Natural killer cell (primary cell): ENCODE data around the gene CDCA7L. TPM values are rescaled to one million over a fixed set of nuclear protein-coding genes. Genes with fewer than 3 reads are reported as not detected.

Source experiments
- ATAC-seq, 3 donors: fragments of 150-1000 bp in 2 of 3; fragments of 200-7000 bp in 1 of 3; cut with Tn5 transposase; 1 replicate in 1 of 3; 2 replicates in 2 of 3; pipeline ENCODE4 v1.10.0; 2021; ENCODE audit warnings: mild to moderate bottlenecking in 2 of 3, moderate library complexity in 2 of 3
- DNase-seq, 2 donors: peaks; one replicate each; pipeline versions ENCODE4 v3.0.0 to v3.0.0-alpha.2; 2013 to 2021; ENCODE audit warnings: mixed read lengths in 1 of 2
- H3K27ac ChIP-seq: one replicate; pipeline ENCODE4 v1.5.1; 2013; ENCODE audit warnings: mild to moderate bottlenecking, low read length
- H3K27me3 ChIP-seq: one replicate; pipeline ENCODE4 v1.6.1; 2013; ENCODE audit warnings: low read length; ENCODE audit not compliant: control insufficient read depth, insufficient read depth
- H3K36me3 ChIP-seq: one replicate; pipeline ENCODE4 v1.6.1; 2013; ENCODE audit warnings: low read length; ENCODE audit not compliant: control insufficient read depth, insufficient read depth
- H3K4me1 ChIP-seq: one replicate; pipeline ENCODE4 v1.6.1; 2013; ENCODE audit warnings: low read length; ENCODE audit not compliant: control insufficient read depth, insufficient read depth
- H3K4me3 ChIP-seq: one replicate; pipeline ENCODE4 v1.5.1; 2013; ENCODE audit warnings: low read length
- H3K9me3 ChIP-seq: one replicate; pipeline ENCODE4 v1.6.1; 2013; ENCODE audit warnings: low read length; ENCODE audit not compliant: control insufficient read depth, insufficient read depth
- H3K27ac Mint-ChIP-seq, 2 donors: one replicate each; pipeline ENCODE4 v1.8.0; 2022; ENCODE audit warnings: mild to moderate bottlenecking in 2 of 2, mixed read lengths in 2 of 2, moderate library complexity in 1 of 2
- H3K27me3 Mint-ChIP-seq, 2 donors: one replicate each; pipeline ENCODE4 v1.8.0; 2022; ENCODE audit warnings: low read depth in 2 of 2, mixed read lengths in 2 of 2
- H3K36me3 Mint-ChIP-seq: one replicate; pipeline ENCODE4 v1.8.0; 2022; ENCODE audit warnings: mixed read lengths
- H3K4me1 Mint-ChIP-seq, 2 donors: one replicate each; pipeline ENCODE4 v1.8.0; 2022; ENCODE audit warnings: mixed read lengths in 2 of 2
- H3K4me3 Mint-ChIP-seq: one replicate; pipeline ENCODE4 v1.8.0; 2022; ENCODE audit warnings: mild to moderate bottlenecking, moderate library complexity, mixed read lengths
- H3K9me3 Mint-ChIP-seq, 2 donors: one replicate each; pipeline ENCODE4 v1.8.0; 2022; ENCODE audit warnings: mixed read lengths in 2 of 2
- CTCF ChIP-seq: fragments of 200-600 bp; IDR thresholded peaks from one replicate; pipeline ENCODE4 v1.8.0; 2022; ENCODE audit warnings: antibody characterized with exemption
- WGBS: methylation state at CpG from one replicate; pipeline ENCODE4 v1.1.7; 2013; ENCODE audit warnings: missing lambda C conversion rate; ENCODE audit not compliant: insufficient coverage; 5-methylcytosine and 5-hydroxymethylcytosine counted together
- intact Hi-C: fragments of 100-400 bp; cut with micrococcal nuclease; formaldehyde crosslinking; loops from one replicate; pipeline ENCODE4 v1.14.2; 2022
- total RNA-seq, 4 donors: library from RNA; stranded (reverse); fragments of 120-200 nt in 1 of 4; gene quantifications; one replicate each; pipeline versions ENCODE4 v1.2.3 to v1.2.4, GENCODE V29; 2013 to 2022

CDCA7L gene
- total RNA-seq, 3 donors from 2014 or later (not counting 1 experiment from before 2014, with no cell fraction given): 3.1 to 5.0 (median 4.5) TPM

- no peak for TF ChIP-seq CTCF
- Mint-ChIP-seq H3K27ac (no peak overlapping the region), H3K27me3 (peaks cover 2 to 15% of the 10 kb centered on the region in 2 donors), H3K4me1 (no peaks in the 10 kb centered on the region), H3K9me3 (no peaks in the 10 kb centered on the region), H3K4me3 (no peak overlapping the region), H3K36me3 (no peaks in the 10 kb centered on the region)
- no peaks in the 10 kb centered on the region for H3K36me3 ChIP-seq
- no peaks in the 10 kb centered on the region for H3K9me3 ChIP-seq
- no peak overlapping the region for H3K27ac ChIP-seq
- no peaks in the 10 kb centered on the region for H3K4me1 ChIP-seq
- DNase-seq (no peak), ATAC-seq (no peak)
- H3K4me3 ChIP-seq: no peak overlapping the region
- WGBS: 90% methylated on average over 3 of the region's 3 CpGs
- H3K27me3 ChIP-seq: no peaks in the 10 kb centered on the region
- intact Hi-C loops: no loop called here
Measured at GRCh38 chr7:21953781-21954180, 8.1 kb upstream of the CDCA7L start.

GRCh38 chr7:21948887-21949540 is 3.3 kb upstream of the CDCA7L start:
- no peak for TF ChIP-seq CTCF
- no peaks in the 10 kb centered on the region for H3K36me3 ChIP-seq
- H3K9me3 ChIP-seq: no peaks in the 10 kb centered on the region
- 32% methylated on average over 8 of the region's 8 CpGs for WGBS
- H3K4me1 ChIP-seq: peaks cover 7% of the 10 kb centered on the region
- Mint-ChIP-seq H3K36me3 (no peaks in the 10 kb centered on the region), H3K27ac (no peak overlapping the region), H3K4me3 (no peak overlapping the region), H3K4me1 (peaks cover 3 to 4% of the 10 kb centered on the region in 2 donors), H3K27me3 (peaks cover 6 to 27% of the 10 kb centered on the region in 2 donors), H3K9me3 (no peaks in the 10 kb centered on the region)
- no peak overlapping the region for H3K27ac ChIP-seq
- intact Hi-C loops: no loop called here
- H3K4me3 ChIP-seq: no peak overlapping the region
- no peak for DNase-seq
- ATAC-seq: no peak
- H3K27me3 ChIP-seq: no peaks in the 10 kb centered on the region

GRCh38 chr7:21948364-21948763 is 2.7 kb upstream of the CDCA7L start:
- H3K4me3 Mint-ChIP-seq: no peak overlapping the region
- no peak for TF ChIP-seq CTCF
- peaks cover 3 to 4% of the 10 kb centered on the region in 2 donors for H3K4me1 Mint-ChIP-seq
- peaks cover 7% of the 10 kb centered on the region for H3K4me1 ChIP-seq
- no peaks in the 10 kb centered on the region for H3K9me3 ChIP-seq
- DNase-seq (no peak), ATAC-seq (no peak)
- intact Hi-C loops: no loop called here
- H3K9me3 Mint-ChIP-seq: no peaks in the 10 kb centered on the region
- peaks cover 6 to 27% of the 10 kb centered on the region in 2 donors for H3K27me3 Mint-ChIP-seq
- H3K4me3 ChIP-seq: no peak overlapping the region
- no peaks in the 10 kb centered on the region for H3K36me3 Mint-ChIP-seq
- no peak overlapping the region for H3K27ac Mint-ChIP-seq
- 43% methylated on average over 2 of the region's 2 CpGs for WGBS
- H3K27me3 ChIP-seq: no peaks in the 10 kb centered on the region
- H3K36me3 ChIP-seq: no peaks in the 10 kb centered on the region
- H3K27ac ChIP-seq: no peak overlapping the region

DNA sequence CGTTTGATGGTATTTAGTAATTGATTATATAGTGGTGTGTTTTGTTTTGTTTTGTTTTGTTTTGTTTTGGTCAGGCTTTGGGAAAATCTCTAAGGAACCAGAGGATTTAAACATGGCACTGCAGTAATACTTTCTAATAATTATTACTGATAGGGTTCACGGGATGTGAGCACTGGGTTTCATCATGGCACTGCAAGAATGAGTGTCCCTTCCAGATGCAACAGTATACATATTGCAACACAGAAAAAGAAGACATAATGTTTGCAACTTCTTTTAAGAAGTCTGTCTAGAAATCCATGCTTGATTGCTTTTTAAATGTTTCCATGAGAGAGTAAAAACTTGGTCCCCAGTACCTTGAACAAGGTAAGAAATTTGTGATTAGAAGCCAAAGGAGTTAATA is 2.2 kb upstream of the CDCA7L start:
- Histone ChIP-seq H3K9me3 (no peaks in the 10 kb centered on the region), H3K27me3 (no peaks in the 10 kb centered on the region), H3K4me3 (no peak overlapping the region), H3K27ac (no peak overlapping the region), H3K36me3 (no peaks in the 10 kb centered on the region), H3K4me1 (peaks cover 7% of the 10 kb centered on the region)
- ATAC-seq (no peak), DNase-seq (no peak)
- Mint-ChIP-seq H3K27me3 (peaks cover 6 to 27% of the 10 kb centered on the region in 2 donors), H3K4me1 (peaks cover 3 to 4% of the 10 kb centered on the region in 2 donors), H3K9me3 (no peaks in the 10 kb centered on the region), H3K4me3 (no peak overlapping the region), H3K27ac (no peak overlapping the region), H3K36me3 (no peaks in the 10 kb centered on the region)
- intact Hi-C loops: no loop called here
- no peak for TF ChIP-seq CTCF
- WGBS: 73% methylated on average over 2 of the region's 2 CpGs
